ENCODE measurements around the gene SYNE1.

The SYNE1 gene

GRCh38 chr6:152071843-152072242, 565.3 kb downstream of the SYNE1 start:
- DNase-seq (ENCODE audit: low spot score in 2 of 2) (no peak), ATAC-seq (replicated peaks; ENCODE audit: extremely low read depth, poor library complexity, severe bottlenecking) (no peak)
- Mint-ChIP-seq H3K9me3 (peaks cover 18% of the 10 kb centered on the region), H3K27me3 (peaks cover 53% of the 10 kb centered on the region), H3K4me3 (no peak overlapping the region), H3K36me3 (ENCODE audit: insufficient read depth) (no peaks in the 10 kb centered on the region), H3K4me1 (no peaks in the 10 kb centered on the region), H3K27ac (ENCODE audit: low read depth) (no peak overlapping the region)

Data from central memory CD8-positive, alpha-beta T cell (primary cell).